GM21619 (cell line): ENCODE measurements around the gene TSPAN11.

Experiments
- ATAC-seq: cut with Tn5 transposase; IDR thresholded peaks from one replicate; pipeline ENCODE4 v1.9.1; 2021; ENCODE audit not compliant: unreplicated experiment

The TSPAN11 gene

GRCh38 chr12:30910038-30910350 lies 16.6 kb upstream of the TSPAN11 start:
- ATAC-seq = no peak

GRCh38 chr12:30911207-30911606 lies 15.3 kb upstream of the TSPAN11 start:
- ATAC-seq = no peak

- ATAC-seq = no peak
Measured at GRCh38 chr12:30913323-30913722, 13.2 kb upstream of the TSPAN11 start.

- ATAC-seq = no peak
Measured at GRCh38 chr12:30914986-30915591, 11.5 kb upstream of the TSPAN11 start.

GRCh38 chr12:30923057-30923456 lies 3.5 kb upstream of the TSPAN11 start:
- no peak for ATAC-seq

- no peak for ATAC-seq
Measured at GRCh38 chr12:30925607-30926242, 823 bp upstream of the TSPAN11 start.

- ATAC-seq = no peak
Measured at GRCh38 chr12:30927222-30927611, 669 bp downstream of the TSPAN11 start.

GRCh38 chr12:30928356-30929244 lies 2.1 kb downstream of the TSPAN11 start:
- no peak for ATAC-seq

- no peak for ATAC-seq
Measured at GRCh38 chr12:30930238-30930637, 3.7 kb downstream of the TSPAN11 start.

- no peak for ATAC-seq
Measured at GRCh38 chr12:30930641-30931040, 4.1 kb downstream of the TSPAN11 start.

- no peak for ATAC-seq
Measured at GRCh38 chr12:30932881-30933280, 6.3 kb downstream of the TSPAN11 start.

GRCh38 chr12:30934811-30935210 lies 8.3 kb downstream of the TSPAN11 start:
- no peak for ATAC-seq

- no peak for ATAC-seq
Measured at GRCh38 chr12:30936036-30936435, 9.5 kb downstream of the TSPAN11 start.

GRCh38 chr12:30939234-30939633 lies 12.7 kb downstream of the TSPAN11 start:
- ATAC-seq = no peak

GRCh38 chr12:30942486-30942885 lies 15.9 kb downstream of the TSPAN11 start:
- ATAC-seq = no peak

- ATAC-seq = no peak
Measured at GRCh38 chr12:30942936-30943335, 16.4 kb downstream of the TSPAN11 start.

- no peak for ATAC-seq
Measured at GRCh38 chr12:30945443-30946164, 19.1 kb downstream of the TSPAN11 start.

- no peak for ATAC-seq
Measured at GRCh38 chr12:30952015-30952414, 25.5 kb downstream of the TSPAN11 start.

- ATAC-seq = no peak
Measured at GRCh38 chr12:30953257-30953656, 26.7 kb downstream of the TSPAN11 start.

GRCh38 chr12:30953951-30954751 lies 27.6 kb downstream of the TSPAN11 start:
- ATAC-seq = no peak

- no peak for ATAC-seq
Measured at GRCh38 chr12:30955214-30955613, 28.7 kb downstream of the TSPAN11 start.
